ENCODE data around the gene DNAH6.

DNA sequence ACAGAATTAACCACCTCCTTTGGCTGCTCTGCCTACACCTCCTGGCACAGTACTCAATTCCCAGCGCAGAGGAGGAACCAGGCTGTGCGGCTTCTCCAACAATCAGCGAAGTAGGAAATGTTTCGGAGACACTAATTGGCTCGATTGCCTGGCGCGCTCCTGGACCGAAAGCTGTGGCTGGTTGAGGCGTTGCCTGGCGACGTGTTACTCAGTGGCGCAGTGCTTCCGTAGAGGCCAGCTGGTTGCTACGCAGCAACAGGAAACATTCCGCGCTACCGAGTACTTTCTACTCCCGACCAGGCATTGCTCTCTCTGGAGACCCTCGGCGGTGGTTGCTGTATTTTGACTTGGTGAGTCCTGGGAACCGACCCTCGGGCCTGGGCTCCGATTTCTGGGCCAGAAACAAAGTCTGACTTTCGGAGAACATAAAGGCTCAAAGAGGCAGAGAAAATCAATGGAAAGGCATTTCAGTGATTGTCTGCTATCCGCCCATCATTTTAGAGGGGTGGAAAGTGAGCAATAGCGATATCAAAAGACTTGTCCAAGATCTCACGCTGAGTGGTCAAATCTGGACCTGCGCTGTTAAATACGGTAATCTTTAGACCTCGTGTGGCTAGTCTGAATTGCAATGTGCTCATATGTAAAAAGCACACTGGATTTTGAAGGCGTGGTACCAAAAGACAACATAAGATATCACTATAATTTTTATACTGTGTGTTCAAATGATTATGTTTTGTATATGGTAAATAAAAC, at the start of gene DNAH6:
- TF ChIP-seq CTCF (IDR thresholded peaks at IDR 0.05), result no peak
- TF ChIP-seq POLR2A (IDR thresholded peaks at IDR 0.05), result peak in 1 of 2 donors; percentile 47
